Coronary artery (tissue), 2 donors: Measurements from ENCODE around the gene TEDC1.

Experiments
- DNase-seq: peaks from one replicate; pipeline ENCODE4 v3.0.0-alpha.2; 2017; ENCODE audit warnings: low spot score
- H3K27ac ChIP-seq, 2 donors: fragments of 200-600 bp; sonication (generic); one replicate each; pipeline ENCODE4 v1.5.1; 2016 to 2019
- H3K4me3 ChIP-seq: fragments of 200-600 bp; sonication (generic); 2 replicates; pipeline ENCODE4 v1.5.1; 2016; ENCODE audit warnings: mild to moderate bottlenecking, moderate library complexity
- CTCF ChIP-seq: fragments of 200-600 bp; sonication (generic); IDR thresholded peaks from one replicate; pipeline ENCODE4 v1.5.1; 2019; ENCODE audit warnings: antibody characterized with exemption

Gene TEDC1

GRCh38 chr14:105534586-105534985 lies 43.5 kb downstream of the TEDC1 start:
- no peak overlapping the region for H3K27ac ChIP-seq
- TF ChIP-seq CTCF: no peak
- DNase-seq: no peak
- no peak overlapping the region for H3K4me3 ChIP-seq

GRCh38 chr14:105536051-105536450 lies 45.0 kb downstream of the TEDC1 start:
- no peak for TF ChIP-seq CTCF
- Histone ChIP-seq H3K4me3 (no peak overlapping the region), H3K27ac (no peak overlapping the region)
- no peak for DNase-seq

- no peak overlapping the region for H3K27ac ChIP-seq
- no peak overlapping the region for H3K4me3 ChIP-seq
- no peak for TF ChIP-seq CTCF
- peak; percentile 69 for DNase-seq
These were observed 45.9 kb downstream of the TEDC1 start for GRCh38 chr14:105536691-105537579.

GRCh38 chr14:105537580-105538474 lies 46.8 kb downstream of the TEDC1 start:
- H3K27ac ChIP-seq: no peak overlapping the region
- H3K4me3 ChIP-seq: peak overlapping the region; percentile 32
- peak; percentile 96 for TF ChIP-seq CTCF
- DNase-seq: peak; percentile 70

- DNase-seq: peak; percentile 60
- TF ChIP-seq CTCF: no peak
- Histone ChIP-seq H3K4me3 (no peak overlapping the region), H3K27ac (no peak overlapping the region)
These were observed 47.5 kb downstream of the TEDC1 start for GRCh38 chr14:105538481-105539049.

- no peak for TF ChIP-seq CTCF
- H3K27ac ChIP-seq: no peak overlapping the region
- no peak overlapping the region for H3K4me3 ChIP-seq
- no peak for DNase-seq
These were observed 49.8 kb downstream of the TEDC1 start for GRCh38 chr14:105540811-105541210.
